Hepatocyte (in vitro differentiated cells): ENCODE data around the gene PIANP.

Source experiments
- EZH2 ChIP-seq: fragments of 200-600 bp; sonication (generic); IDR thresholded peaks from 2 replicates; pipeline ENCODE4 v1.6.1; 2016; ENCODE audit warnings: antibody characterized with exemption, mild to moderate bottlenecking, borderline replicate concordance
- EZH2phosphoT487 ChIP-seq: fragments of 200-600 bp; sonication (generic); IDR thresholded peaks from one replicate; pipeline ENCODE4 v1.6.1; 2018; ENCODE audit warnings: antibody characterized with exemption, mild to moderate bottlenecking, low read depth, moderate library complexity; ENCODE audit not compliant: unreplicated experiment, severe bottlenecking
- TF ChIP-seq, protein P1 (sequence below): fragments of 200-600 bp; sonication (generic); IDR thresholded peaks from 2 replicates; pipeline ENCODE4 v1.5.1; 2016; ENCODE audit warnings: antibody characterized with exemption, mild to moderate bottlenecking; ENCODE audit not compliant: poor library complexity

- TF ChIP-seq EZH2, result no peak
- no peak for TF ChIP-seq EZH2phosphoT487
- TF ChIP-seq, protein P1, sequence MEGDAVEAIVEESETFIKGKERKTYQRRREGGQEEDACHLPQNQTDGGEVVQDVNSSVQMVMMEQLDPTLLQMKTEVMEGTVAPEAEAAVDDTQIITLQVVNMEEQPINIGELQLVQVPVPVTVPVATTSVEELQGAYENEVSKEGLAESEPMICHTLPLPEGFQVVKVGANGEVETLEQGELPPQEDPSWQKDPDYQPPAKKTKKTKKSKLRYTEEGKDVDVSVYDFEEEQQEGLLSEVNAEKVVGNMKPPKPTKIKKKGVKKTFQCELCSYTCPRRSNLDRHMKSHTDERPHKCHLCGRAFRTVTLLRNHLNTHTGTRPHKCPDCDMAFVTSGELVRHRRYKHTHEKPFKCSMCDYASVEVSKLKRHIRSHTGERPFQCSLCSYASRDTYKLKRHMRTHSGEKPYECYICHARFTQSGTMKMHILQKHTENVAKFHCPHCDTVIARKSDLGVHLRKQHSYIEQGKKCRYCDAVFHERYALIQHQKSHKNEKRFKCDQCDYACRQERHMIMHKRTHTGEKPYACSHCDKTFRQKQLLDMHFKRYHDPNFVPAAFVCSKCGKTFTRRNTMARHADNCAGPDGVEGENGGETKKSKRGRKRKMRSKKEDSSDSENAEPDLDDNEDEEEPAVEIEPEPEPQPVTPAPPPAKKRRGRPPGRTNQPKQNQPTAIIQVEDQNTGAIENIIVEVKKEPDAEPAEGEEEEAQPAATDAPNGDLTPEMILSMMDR, result no peak
These were observed 48.1 kb upstream of the PIANP start for GRCh38 chr12:6748761-6749160.
